GM10266 (cell line): Measurements from ENCODE around the gene INO80E.

Experiments used
- DNase-seq: peaks from one replicate; pipeline ENCODE4 v3.0.0; 2012; ENCODE audit errors: extremely low spot score
- CTCF ChIP-seq: IDR thresholded peaks from 2 replicates; pipeline ENCODE4 v1.5.1; 2012; ENCODE audit warnings: mild to moderate bottlenecking, low read depth; ENCODE audit not compliant: control insufficient read depth, insufficient read depth; ENCODE audit errors: missing control alignments

Gene INO80E

GRCh38 chr16:29984764-29985147 lies 11.3 kb upstream of the INO80E start:
- no peak for TF ChIP-seq CTCF

GRCh38 chr16:29985271-29985811 lies 10.7 kb upstream of the INO80E start:
- DNase-seq: no peak
- no peak for TF ChIP-seq CTCF

More at GRCh38 chr16:29984764-29985147, 11.3 kb upstream of the INO80E start:
- no peak for DNase-seq

GRCh38 chr16:29986231-29986630 lies 9.8 kb upstream of the INO80E start:
- no peak for TF ChIP-seq CTCF
- no peak for DNase-seq

- DNase-seq: no peak
- no peak for TF ChIP-seq CTCF
Measured at GRCh38 chr16:29986931-29987330, 9.1 kb upstream of the INO80E start.

- TF ChIP-seq CTCF: no peak
- DNase-seq: no peak
Measured at GRCh38 chr16:29987371-29988085, 8.5 kb upstream of the INO80E start.

- TF ChIP-seq CTCF: no peak
- DNase-seq: no peak
Measured at GRCh38 chr16:29988346-29989075, 7.5 kb upstream of the INO80E start.

- no peak for DNase-seq
- TF ChIP-seq CTCF: no peak
Measured at GRCh38 chr16:29989111-29989858, 6.8 kb upstream of the INO80E start.
